Activated T-cell treated with anti-CD3 and anti-CD28 coated beads for 48 hours (primary cell): ENCODE data around the gene UNC45B.
A peak's percentile ranks its signal among the peaks of the same experiment; 100 is the strongest.
"Not testable (repeated sequence)": the region's sequence is repeated elsewhere in the genome, so short reads cannot be mapped to it uniquely, and the experiment has no call there.

ENCODE experiments used
- DNase-seq: peaks from one replicate; pipeline ENCODE4 v3.0.0-alpha.2; 2020; ENCODE audit warnings: low read depth

The UNC45B gene

GRCh38 chr17:35172321-35172720 is 24.7 kb downstream of the UNC45B start:
- not testable (repeated sequence) for DNase-seq

GRCh38 chr17:35174835-35175334 is 27.3 kb downstream of the UNC45B start:
- DNase-seq = no peak

- DNase-seq = no peak
Observed at GRCh38 chr17:35175638-35176415, 28.2 kb downstream of the UNC45B start.

- no peak for DNase-seq
Observed at GRCh38 chr17:35176897-35177296, 29.3 kb downstream of the UNC45B start.

- DNase-seq = not testable (repeated sequence)
Observed at GRCh38 chr17:35179379-35179778, 31.8 kb downstream of the UNC45B start.

- no peak for DNase-seq
Observed at GRCh38 chr17:35183332-35183731, 35.7 kb downstream of the UNC45B start.

GRCh38 chr17:35184274-35184673 is 36.7 kb downstream of the UNC45B start:
- DNase-seq = no peak

- no peak for DNase-seq
Observed at GRCh38 chr17:35185849-35186248, 38.2 kb downstream of the UNC45B start.

- no peak for DNase-seq
Observed at GRCh38 chr17:35187481-35187880, 39.9 kb downstream of the UNC45B start.

- DNase-seq = no peak
Observed at GRCh38 chr17:35188111-35188510, 40.5 kb downstream of the UNC45B start.

- DNase-seq = no peak
Observed at GRCh38 chr17:35189291-35189690, 41.7 kb downstream of the UNC45B start.

- no peak for DNase-seq
Observed at GRCh38 chr17:35191001-35191695, 43.5 kb downstream of the UNC45B start.

- DNase-seq = no peak
Observed at GRCh38 chr17:35192708-35193107, 45.1 kb downstream of the UNC45B start.

GRCh38 chr17:35194001-35194400 is 46.4 kb downstream of the UNC45B start, which contains the start of gene SLC35G3:
Gene SLC35G3 (minus strand): TSS chr17:35194393. CDS start chr17:35194307, 86 bp downstream.
- not testable (repeated sequence) for DNase-seq

- not testable (repeated sequence) for DNase-seq
Observed at GRCh38 chr17:35195062-35195461, 47.4 kb downstream of the UNC45B start.

- DNase-seq = not testable (repeated sequence)
Observed at GRCh38 chr17:35202582-35202981, 55.0 kb downstream of the UNC45B start.

- DNase-seq = no peak
Observed at GRCh38 chr17:35210741-35211140, 63.1 kb downstream of the UNC45B start.

- DNase-seq = no peak
Observed at GRCh38 chr17:35212668-35213067, 65.1 kb downstream of the UNC45B start.

GRCh38 chr17:35213412-35213940 is 65.9 kb downstream of the UNC45B start:
- no peak for DNase-seq

GRCh38 chr17:35214192-35214591 is 66.6 kb downstream of the UNC45B start:
- DNase-seq = no peak

- DNase-seq = peak; percentile 29
Observed at GRCh38 chr17:35214631-35215273, 67.1 kb downstream of the UNC45B start.

- no peak for DNase-seq
Observed at GRCh38 chr17:35217107-35217506, 69.5 kb downstream of the UNC45B start.
